ENCODE measurements around the gene DNAH2.

Gene DNAH2

DNA sequence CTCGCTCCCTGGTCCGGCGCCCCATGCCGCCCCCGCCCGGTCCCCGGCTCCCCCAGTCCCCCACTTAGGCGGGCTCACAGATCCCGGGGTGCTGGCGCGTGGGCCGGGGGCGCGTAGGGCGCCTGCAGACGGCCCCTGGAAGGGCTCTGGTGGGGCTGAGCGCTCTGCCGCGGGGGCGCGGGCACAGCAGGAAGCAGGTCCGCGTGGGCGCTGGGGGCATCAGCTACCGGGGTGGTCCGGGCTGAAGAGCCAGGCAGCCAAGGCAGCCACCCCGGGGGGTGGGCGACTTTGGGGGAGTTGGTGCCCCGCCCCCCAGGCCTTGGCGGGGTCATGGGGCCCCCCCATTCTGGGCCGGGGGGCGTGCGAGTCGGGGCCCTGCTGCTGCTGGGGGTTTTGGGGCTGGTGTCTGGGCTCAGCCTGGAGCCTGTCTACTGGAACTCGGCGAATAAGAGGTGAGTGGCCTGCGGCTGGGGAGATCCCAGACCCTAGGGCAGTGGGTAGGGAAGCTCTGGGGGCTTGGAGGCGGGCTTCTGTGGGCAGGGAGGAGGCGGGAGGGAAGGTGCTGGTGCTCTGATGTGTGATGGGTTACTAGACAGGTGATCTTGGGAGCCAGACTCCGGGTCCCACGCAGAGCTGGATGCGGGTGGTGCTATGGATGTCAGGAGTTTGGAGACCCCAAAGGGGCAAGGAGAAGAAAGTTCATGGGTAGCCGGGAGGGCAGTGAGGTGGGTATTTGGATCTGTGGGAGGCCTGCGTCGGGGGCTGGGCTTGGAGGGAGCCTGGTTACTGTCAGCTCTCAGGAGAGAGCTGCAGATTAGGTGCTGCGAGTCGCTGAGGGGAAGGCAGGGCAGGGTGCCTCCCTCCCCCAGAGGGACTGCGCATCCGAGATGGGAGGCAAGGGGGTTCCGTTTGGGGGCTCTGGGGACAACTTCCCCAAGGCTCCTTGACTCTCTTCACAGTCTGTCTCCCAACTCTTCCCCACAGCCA, 12.0 kb upstream of the DNAH2 start (continued):
- TF ChIP-seq ZFHX2 (tag by site-specific recombination; conservative IDR thresholded peaks at IDR 0.05) (peak; percentile 92), SP2 (tag by site-specific recombination; IDR thresholded peaks at IDR 0.05) (peak; percentile 58), ZNF837 (tag by site-specific recombination; IDR thresholded peaks at IDR 0.05) (no peak)
- TF ChIP-seq, protein P1, sequence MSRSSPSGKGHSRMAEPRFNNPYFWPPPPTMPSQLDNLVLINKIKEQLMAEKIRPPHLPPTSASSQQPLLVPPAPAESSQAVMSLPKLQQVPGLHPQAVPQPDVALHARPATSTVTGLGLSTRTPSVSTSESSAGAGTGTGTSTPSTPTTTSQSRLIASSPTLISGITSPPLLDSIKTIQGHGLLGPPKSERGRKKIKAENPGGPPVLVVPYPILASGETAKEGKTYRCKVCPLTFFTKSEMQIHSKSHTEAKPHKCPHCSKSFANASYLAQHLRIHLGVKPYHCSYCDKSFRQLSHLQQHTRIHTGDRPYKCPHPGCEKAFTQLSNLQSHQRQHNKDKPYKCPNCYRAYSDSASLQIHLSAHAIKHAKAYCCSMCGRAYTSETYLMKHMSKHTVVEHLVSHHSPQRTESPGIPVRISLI (tag by site-specific recombination; IDR thresholded peaks at IDR 0.05) = no peak
- TF ChIP-seq, protein P2, sequence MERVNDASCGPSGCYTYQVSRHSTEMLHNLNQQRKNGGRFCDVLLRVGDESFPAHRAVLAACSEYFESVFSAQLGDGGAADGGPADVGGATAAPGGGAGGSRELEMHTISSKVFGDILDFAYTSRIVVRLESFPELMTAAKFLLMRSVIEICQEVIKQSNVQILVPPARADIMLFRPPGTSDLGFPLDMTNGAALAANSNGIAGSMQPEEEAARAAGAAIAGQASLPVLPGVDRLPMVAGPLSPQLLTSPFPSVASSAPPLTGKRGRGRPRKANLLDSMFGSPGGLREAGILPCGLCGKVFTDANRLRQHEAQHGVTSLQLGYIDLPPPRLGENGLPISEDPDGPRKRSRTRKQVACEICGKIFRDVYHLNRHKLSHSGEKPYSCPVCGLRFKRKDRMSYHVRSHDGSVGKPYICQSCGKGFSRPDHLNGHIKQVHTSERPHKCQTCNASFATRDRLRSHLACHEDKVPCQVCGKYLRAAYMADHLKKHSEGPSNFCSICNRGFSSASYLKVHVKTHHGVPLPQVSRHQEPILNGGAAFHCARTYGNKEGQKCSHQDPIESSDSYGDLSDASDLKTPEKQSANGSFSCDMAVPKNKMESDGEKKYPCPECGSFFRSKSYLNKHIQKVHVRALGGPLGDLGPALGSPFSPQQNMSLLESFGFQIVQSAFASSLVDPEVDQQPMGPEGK (tag by site-specific recombination; IDR thresholded peaks at IDR 0.05) = peak; percentile 93

DNA sequence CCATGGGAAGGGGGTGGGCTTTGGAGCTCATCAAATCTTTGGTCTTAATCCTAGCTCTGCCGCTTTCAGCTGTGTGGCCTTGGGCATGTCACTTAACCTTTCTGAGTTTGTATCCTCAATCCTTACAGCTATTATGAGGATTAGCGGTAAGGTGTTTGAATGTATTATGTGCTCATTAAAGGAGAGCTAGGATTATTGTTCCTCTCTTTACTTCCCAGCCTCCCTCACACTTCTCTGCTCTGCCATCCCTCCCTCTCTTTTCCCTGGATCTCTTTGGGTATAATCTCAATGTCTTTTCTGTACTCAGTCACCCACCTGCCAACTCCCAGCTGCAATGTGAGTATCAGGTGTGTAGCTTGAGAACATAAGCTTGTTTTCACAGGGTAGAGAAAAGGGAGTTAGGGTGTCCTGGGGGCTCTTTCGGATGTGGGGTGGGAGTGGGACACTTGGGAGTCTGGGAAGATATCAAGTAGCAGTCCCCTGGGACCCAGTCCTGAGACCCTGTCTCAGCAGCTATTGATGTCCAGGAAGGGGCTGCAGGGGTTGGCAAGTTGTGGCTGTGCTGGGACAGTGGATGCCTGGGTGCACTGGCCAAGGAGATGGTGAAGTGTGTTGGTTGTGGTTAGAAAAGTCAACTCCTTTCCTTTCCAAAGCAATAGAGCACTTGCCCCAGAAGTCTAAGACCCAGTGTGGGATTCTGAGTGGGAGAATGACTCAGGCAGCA, 10.8 kb upstream of the DNAH2 start:
- ChIA-PET POLR2A (interaction anchor here (0.5 to 7.9 kb wide), 6 partner anchors 7 to 382 kb away, joined by 3 to 111 read pairs (median 8); partner anchors contain the start of genes ATP1B2, TP53 and WRAP53), CTCF (interaction anchor here (0.5 to 7.3 kb wide), 8 partner anchors 9 to 353 kb away, joined by 3 to 49 read pairs (median 4); partner anchors contain the start of genes DNAH2, TP53 and WRAP53)
- peaks cover 0 to 14% of the 10 kb centered on the region in 2 experiments; a peak in 1 of 3 replicates for H3K36me3 ChIP-seq (ENCODE audit: control insufficient read depth in 2 of 2, insufficient read depth in 1 of 2, low read length in 2 of 2)
- no peak overlapping the region for H3K4me3 ChIP-seq (ENCODE audit: low read depth, low read length)
- peaks cover 14% of the 10 kb centered on the region; the same call in 1 of the 2 replicates for H3K4me1 ChIP-seq (ENCODE audit: control insufficient read depth, insufficient read depth, low read length)
- no peak overlapping the region for H3K27ac ChIP-seq (ENCODE audit: extremely low read depth, low read depth, low read length)
- no peaks in the 10 kb centered on the region for H3K9me3 ChIP-seq (ENCODE audit: control insufficient read depth, insufficient read depth, low read depth, low read length)
- TF ChIP-seq ZNF596 (tag by site-specific recombination; IDR thresholded peaks at IDR 0.05) = no peak
- 0 out of 2 replicates have a peak, but pooled peaks have one; percentile 70 for TF ChIP-seq ZNF768 (tag by site-specific recombination; IDR thresholded peaks at IDR 0.05)
- TF ChIP-seq ZNF664 (tag by site-specific recombination; IDR thresholded peaks at IDR 0.05) = peak; percentile 94
- TF ChIP-seq ZNF114 (tag by site-specific recombination; IDR thresholded peaks at IDR 0.05) = no peak
- peak; percentile 21; the same call in 1 of the 2 replicates for TF ChIP-seq EGR2 (tag by site-specific recombination; IDR thresholded peaks at IDR 0.05; ENCODE audit: low read depth)
- TF ChIP-seq, protein P3, sequence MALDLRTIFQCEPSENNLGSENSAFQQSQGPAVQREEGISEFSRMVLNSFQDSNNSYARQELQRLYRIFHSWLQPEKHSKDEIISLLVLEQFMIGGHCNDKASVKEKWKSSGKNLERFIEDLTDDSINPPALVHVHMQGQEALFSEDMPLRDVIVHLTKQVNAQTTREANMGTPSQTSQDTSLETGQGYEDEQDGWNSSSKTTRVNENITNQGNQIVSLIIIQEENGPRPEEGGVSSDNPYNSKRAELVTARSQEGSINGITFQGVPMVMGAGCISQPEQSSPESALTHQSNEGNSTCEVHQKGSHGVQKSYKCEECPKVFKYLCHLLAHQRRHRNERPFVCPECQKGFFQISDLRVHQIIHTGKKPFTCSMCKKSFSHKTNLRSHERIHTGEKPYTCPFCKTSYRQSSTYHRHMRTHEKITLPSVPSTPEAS (tag by site-specific recombination; IDR thresholded peaks at IDR 0.05) = no peak
- TF ChIP-seq ZNF366 (tag by site-specific recombination; conservative IDR thresholded peaks at IDR 0.05) = 0 out of 2 replicates have a peak, but pooled peaks have one; percentile 10

- CTCF ChIA-PET = interaction anchor here (1.2 to 7.3 kb wide), 4 partner anchors 8 to 147 kb away, joined by 3 to 49 read pairs (median 28); partner anchors contain the start of genes DNAH2, TP53 and WRAP53
- no peak for TF ChIP-seq ELK4 (IDR thresholded peaks at IDR 0.05; ENCODE audit: borderline replicate concordance, low read depth, low read length)
- no peak for TF ChIP-seq ZNF341 (tag by site-specific recombination; IDR thresholded peaks at IDR 0.05; ENCODE audit: low read depth)
- 0 out of 2 replicates have a peak, but pooled peaks have one; percentile 19 for TF ChIP-seq ZNF600 (tag by site-specific recombination; IDR thresholded peaks at IDR 0.05)
- TF ChIP-seq SP2 (tag by site-specific recombination; IDR thresholded peaks at IDR 0.05) = no peak; the same call in 1 of the 2 replicates
- no peak overlapping the region for H3K4me3 ChIP-seq (ENCODE audit: low read depth, low read length)
- POLR2A ChIA-PET = interaction anchor here (1.0 to 7.9 kb wide), 2 partner anchors 9 to 20 kb away, joined by 10 to 111 read pairs; partner anchors contain the start of genes TP53 and WRAP53
- H3K36me3 ChIP-seq (ENCODE audit: control insufficient read depth in 2 of 2, insufficient read depth in 1 of 2, low read length in 2 of 2) = peaks cover 0 to 8% of the 10 kb centered on the region in 2 experiments; a peak in 1 of 3 replicates
- H3K4me1 ChIP-seq (ENCODE audit: control insufficient read depth, insufficient read depth, low read length) = peaks cover 14% of the 10 kb centered on the region; the same call in 1 of the 2 replicates
- no peak overlapping the region for H3K27ac ChIP-seq (ENCODE audit: extremely low read depth, low read depth, low read length)
- no peaks in the 10 kb centered on the region for H3K9me3 ChIP-seq (ENCODE audit: control insufficient read depth, insufficient read depth, low read depth, low read length)
These were observed 10.1 kb upstream of the DNAH2 start for GRCh38 chr17:7707446-7707845.

Data from HEK293 (cell line).